GM12878 (cell line): ENCODE results near the gene MYO10. TPM values are rescaled to one million over a fixed set of nuclear protein-coding genes. Genes with fewer than 3 reads are reported as not detected.

ENCODE experiments used
- ATAC-seq: fragments of 200-7000 bp; cut with Tn5 transposase; 3 replicates; pipeline ENCODE4 v1.9.1; 2020; ENCODE audit warnings: mild to moderate bottlenecking, moderate library complexity
- BruUV-seq: library from RNA; stranded (reverse); fragments of 400-500 nt; replicated peaks from 2 replicates; lab custom pipeline; 2021; lab: Mats Ljungman, UMichigan
- CTCF ChIA-PET: fragments of 300-600 bp; sonication (Branson Sonifier 250); formaldehyde crosslinking; extraction: SDS; loops from one replicate; lab custom pipeline; 2021; ENCODE audit warnings: inconsistent platforms; lab: Yijun Ruan, JAX
- POLR2A ChIA-PET: fragments of 350-600 bp; formaldehyde crosslinking; extraction: SDS; loops from one replicate; lab custom pipeline; 2021; ENCODE audit warnings: inconsistent platforms; lab: Charles Lee
- RAD21 ChIA-PET: fragments of 300-600 bp; sonication (Branson Sonifier 250); formaldehyde crosslinking; loops from one replicate; lab custom pipeline; 2023; ENCODE audit warnings: antibody characterized with exemption; ENCODE audit not compliant: unreplicated experiment; lab: Charles Lee
- SMC1A ChIA-PET: fragments of 300-600 bp; sonication (Branson Sonifier 250); formaldehyde crosslinking; loops from one replicate; lab custom pipeline; 2023; ENCODE audit not compliant: unreplicated experiment, uncharacterized antibody; lab: Charles Lee
- DNase-seq: peaks from one replicate; pipeline ENCODE4 v3.0.0-alpha.2; 2011; ENCODE audit warnings: low read depth, low spot score
- FAIRE-seq: peaks from 3 replicates; lab custom pipeline; 2011; peaks lifted over from hg19 to GRCh38; lab: Jason Lieb, UNC
- H2AFZ ChIP-seq: 2 replicates; pipeline ENCODE4 v1.6.0; 2011; ENCODE audit warnings: low read depth, low read length, control low read depth; ENCODE audit not compliant: control insufficient read depth
- H3K27ac ChIP-seq: 2 replicates; pipeline ENCODE4 v1.5.1; 2011; ENCODE audit warnings: control low read depth; ENCODE audit not compliant: control insufficient read depth, insufficient read depth
- H3K27me3 ChIP-seq, 2 experiments: replicated peaks in 1 of 2; 2 replicates each; pipeline versions ENCODE4 v1.6.0 to v1.6.1; 2011; ENCODE audit warnings: low read length in 1 of 2; ENCODE audit not compliant: control insufficient read depth in 2 of 2, insufficient read depth in 2 of 2
- H3K36me3 ChIP-seq, 2 experiments: 2 replicates each; pipeline ENCODE4 v1.5.1; 2011; ENCODE audit warnings: low read length in 1 of 2; ENCODE audit not compliant: control insufficient read depth in 2 of 2, insufficient read depth in 2 of 2
- H3K4me1 ChIP-seq: 2 replicates; pipeline ENCODE4 v1.6.1; 2011; ENCODE audit warnings: mild to moderate bottlenecking, low read length, moderate library complexity, mixed read lengths; ENCODE audit not compliant: control insufficient read depth, insufficient read depth
- H3K4me2 ChIP-seq: 2 replicates; pipeline ENCODE4 v1.6.0; 2011; ENCODE audit warnings: control low read depth; ENCODE audit not compliant: control insufficient read depth, insufficient read depth
- H3K4me3 ChIP-seq: fragments of 200-600 bp; sonication (generic); 2 replicates; pipeline ENCODE4 v1.5.1; 2016
- H3K79me2 ChIP-seq: 2 replicates; pipeline ENCODE4 v1.6.0; 2011; ENCODE audit warnings: low read length; ENCODE audit not compliant: control insufficient read depth, insufficient read depth
- H3K9ac ChIP-seq: 2 replicates; pipeline ENCODE4 v1.8.0; 2011; ENCODE audit warnings: low read length, control low read depth, mixed read lengths; ENCODE audit not compliant: control insufficient read depth, insufficient read depth
- H3K9me3 ChIP-seq: replicated peaks from 3 replicates; pipeline ENCODE4 v1.5.1; 2011; ENCODE audit warnings: mild to moderate bottlenecking, low read length; ENCODE audit not compliant: control insufficient read depth, insufficient read depth
- H4K20me1 ChIP-seq: 2 replicates; pipeline ENCODE4 v1.6.0; 2011; ENCODE audit not compliant: control insufficient read depth, insufficient read depth
- BCL11A ChIP-seq: IDR thresholded peaks from 2 replicates; pipeline ENCODE4 v1.6.1; 2011; ENCODE audit warnings: low read depth, low read length
- CHD4 ChIP-seq: fragments of 200-600 bp; sonication (generic); IDR thresholded peaks from 2 replicates; pipeline ENCODE4 v1.6.1; 2016; ENCODE audit warnings: mild to moderate bottlenecking
- GATAD2B ChIP-seq: fragments of 450-650 bp; conservative IDR thresholded peaks from 2 replicates; pipeline ENCODE4 v1.6.1; 2017; ENCODE audit warnings: low read depth, mild to moderate bottlenecking, moderate library complexity
- HDAC2 ChIP-seq: fragments of 200-600 bp; sonication (generic); IDR thresholded peaks from 2 replicates; pipeline ENCODE4 v1.6.1; 2017
- LARP7 ChIP-seq: fragments of 450-650 bp; IDR thresholded peaks from 2 replicates; pipeline ENCODE4 v1.6.1; 2017; ENCODE audit warnings: mild to moderate bottlenecking
- MXI1 ChIP-seq: fragments of 150-350 bp; IDR thresholded peaks from 2 replicates; pipeline ENCODE4 v1.6.1; 2011; ENCODE audit warnings: low read depth, mild to moderate bottlenecking, inconsistent platforms, low read length, improper control_type of control experiment
- PML ChIP-seq: IDR thresholded peaks from 2 replicates; pipeline ENCODE4 v1.6.1; 2012; ENCODE audit warnings: low read length, inconsistent platforms
- RAD51 ChIP-seq: fragments of 450-650 bp; IDR thresholded peaks from 2 replicates; pipeline ENCODE4 v1.6.1; 2016; ENCODE audit warnings: moderate library complexity, mild to moderate bottlenecking, inconsistent platforms
- SRF ChIP-seq, 2 experiments: IDR thresholded peaks; 2 replicates each; pipeline ENCODE4 v1.6.1; 2011; ENCODE audit warnings: low read depth in 2 of 2, low read length in 2 of 2, mild to moderate bottlenecking in 1 of 2, moderate library complexity in 1 of 2
- TARDBP ChIP-seq: IDR thresholded peaks from 2 replicates; pipeline ENCODE4 v1.6.1; 2016; ENCODE audit warnings: borderline replicate concordance
- YBX1 ChIP-seq: fragments of 450-650 bp; IDR thresholded peaks from 2 replicates; pipeline ENCODE4 v1.6.1; 2016; ENCODE audit warnings: antibody characterized with exemption
- ZNF274 ChIP-seq: IDR thresholded peaks from one replicate; pipeline ENCODE4 v1.8.0; 2011; ENCODE audit not compliant: insufficient read length, insufficient read depth
- WGBS: methylation state at CpG from one replicate; pipeline ENCODE4 v1.1.6; 2016; ENCODE audit warnings: low lambda C conversion rate; ENCODE audit not compliant: insufficient replicate concordance, insufficient coverage; ENCODE audit errors: missing lambda C conversion rate; 5-methylcytosine and 5-hydroxymethylcytosine counted together
- in situ Hi-C: fragments of 300-500 bp; cut with MboI; formaldehyde crosslinking; loops from 9 replicates; pipeline ENCODE4 v1.14.3; 2018; ENCODE audit warnings: mixed read lengths
- intact Hi-C: fragments of 100-400 bp; cut with micrococcal nuclease; formaldehyde crosslinking; loops from one replicate; pipeline ENCODE4 v1.14.2; 2022; ENCODE audit not compliant: unreplicated experiment
- polyA plus RNA-seq, 11 experiments: library from polyadenylated mRNA; depleted of rRNA in 4 of 11; unstranded in 6 of 11; stranded (reverse) in 5 of 11; fragments of >200 nt; fragmentation: Nextera tagmentation in 4 of 11; fragmentation: Illumina TruSeq in 1 of 11; extraction: Ambion mirVana in 4 of 11; extraction: Trizol in 1 of 11; gene quantifications; 1 replicate in 1 of 11; 2 replicates in 10 of 11; pipeline versions ENCODE4 v1.2.1 to v1.2.3, GENCODE V29; 2011 to 2016; ENCODE audit warnings: inconsistent platforms in 2 of 11, missing spikeins in 2 of 11, low read depth in 1 of 11
- total RNA-seq, 4 experiments: library from RNA; depleted of rRNA in 3 of 4; stranded (reverse); fragments of >200 nt in 3 of 4; fragmentation: Illumina TruSeq in 1 of 4; extraction: Trizol in 1 of 4; gene quantifications; 2 replicates each; pipeline versions ENCODE4 v1.2.1 to v1.2.3, GENCODE V29; 2013 to 2021
- TF ChIP-seq, protein P1 (sequence below): fragments of 450-650 bp; IDR thresholded peaks from 2 replicates; pipeline ENCODE4 v1.6.1; 2017; ENCODE audit warnings: antibody characterized with exemption, mild to moderate bottlenecking, moderate library complexity
- TF ChIP-seq, protein P2 (sequence below): IDR thresholded peaks from 2 replicates; pipeline ENCODE4 v1.6.1; 2012; ENCODE audit warnings: low read length, inconsistent platforms
- TF ChIP-seq, protein P3 (sequence below): IDR thresholded peaks from 2 replicates; pipeline ENCODE4 v1.6.1; 2012; ENCODE audit warnings: low read depth, low read length, improper control_type of control experiment
- TF ChIP-seq, protein P4 (sequence below): IDR thresholded peaks from 2 replicates; pipeline ENCODE4 v1.6.1; 2011; ENCODE audit warnings: borderline replicate concordance, low read depth, mild to moderate bottlenecking, moderate library complexity, mixed read lengths, low read length; ENCODE audit not compliant: insufficient read depth; ENCODE audit errors: extremely low read length

Gene MYO10
- total and polyA plus RNA-seq, 10 of the 15 experiments (the other 5 are each of a cell fraction or from before 2014, with no cell fraction given) = 0.02 to 0.77 (median 0.17) TPM

DNA sequence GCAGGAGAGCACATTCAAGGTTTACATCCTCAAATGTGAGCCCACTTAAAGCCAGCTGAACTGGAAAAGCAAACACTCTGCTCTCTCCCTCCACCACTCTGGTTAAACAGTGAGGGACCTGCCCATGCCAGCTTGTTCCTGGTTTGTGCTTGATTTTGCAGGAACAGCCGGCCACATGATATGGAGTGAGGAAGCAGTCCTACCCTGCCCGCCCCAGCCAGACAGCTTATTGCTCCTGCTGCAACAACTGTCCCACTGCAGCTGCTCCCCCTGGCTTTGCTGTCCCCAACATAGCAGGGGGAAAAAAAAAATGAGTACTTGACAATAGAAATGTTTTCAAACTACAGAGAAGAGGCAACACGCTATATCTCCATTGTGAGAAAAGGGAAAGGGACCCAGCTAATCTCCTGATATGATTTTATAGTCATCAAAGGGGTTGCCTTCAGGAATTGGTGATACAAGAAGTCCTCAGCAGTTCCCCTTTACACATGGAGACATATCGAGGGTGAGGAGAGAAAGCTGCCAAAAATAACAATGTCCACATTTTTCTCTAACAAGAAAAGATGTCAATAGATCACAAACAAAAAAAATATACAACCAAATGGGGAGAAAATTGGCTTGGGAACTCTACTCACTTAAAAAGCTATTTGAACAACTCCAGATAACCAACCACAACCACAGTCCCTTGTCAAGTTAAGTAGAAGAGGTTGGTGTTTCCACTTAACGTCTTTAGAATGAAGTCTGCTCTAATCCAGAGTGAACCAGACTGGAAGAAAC, 4.6 kb downstream of the MYO10 start:
- SMC1A ChIA-PET = interaction anchor here (1.6 kb wide), 1 partner anchor 201 kb away, joined by 4 read pairs; no protein-coding TSS in a partner anchor
- RAD21 ChIA-PET = no interaction called here
- no peak overlapping the region for H3K4me3 ChIP-seq
- ATAC-seq = no peak
- no peak overlapping the region for H3K9ac ChIP-seq
- peaks cover 0 to 25% of the 10 kb centered on the region in 2 experiments; a peak in 1 of 4 replicates for H3K27me3 ChIP-seq
- CTCF ChIA-PET = interaction anchor here (1.1 kb wide), 1 partner anchor 201 kb away, joined by 3 read pairs; no protein-coding TSS in a partner anchor
- in situ Hi-C loops (loop anchor here (10.0 kb wide), 1 partner anchor 253 kb away; no protein-coding TSS in a partner anchor), intact Hi-C loops (loop anchor here (5.0 kb wide), 1 partner anchor 139 kb away; no protein-coding TSS in a partner anchor)
- no peaks in the 10 kb centered on the region for H3K4me1 ChIP-seq
- no peaks in the 10 kb centered on the region for H3K36me3 ChIP-seq
- POLR2A ChIA-PET = no interaction called here
- no peak for FAIRE-seq
- H3K4me2 ChIP-seq = no peak overlapping the region
- H3K27ac ChIP-seq = no peak overlapping the region
- no peaks in the 10 kb centered on the region for H4K20me1 ChIP-seq
- WGBS = 15% methylated on average over 5 of the region's 5 CpGs
- no peak overlapping the region for H2AFZ ChIP-seq
- no peak for DNase-seq
- BruUV-seq = no TSS peak
- no peaks in the 10 kb centered on the region for H3K79me2 ChIP-seq
- H3K9me3 ChIP-seq = no peaks in the 10 kb centered on the region; the same call in 2 of the 3 replicates
- TF ChIP-seq MXI1 (no peak), LARP7 (no peak), CHD4 (no peak), RAD51 (no peak), BCL11A (no peak), SRF (IDR thresholded peaks at IDR 0.05; ENCODE audit: low read depth in 2 of 2, low read length in 2 of 2) (no peak), PML (no peak), YBX1 (no peak), TARDBP (no peak), ZNF274 (no peak), HDAC2 (no peak), GATAD2B (no peak)
- TF ChIP-seq, protein P1, sequence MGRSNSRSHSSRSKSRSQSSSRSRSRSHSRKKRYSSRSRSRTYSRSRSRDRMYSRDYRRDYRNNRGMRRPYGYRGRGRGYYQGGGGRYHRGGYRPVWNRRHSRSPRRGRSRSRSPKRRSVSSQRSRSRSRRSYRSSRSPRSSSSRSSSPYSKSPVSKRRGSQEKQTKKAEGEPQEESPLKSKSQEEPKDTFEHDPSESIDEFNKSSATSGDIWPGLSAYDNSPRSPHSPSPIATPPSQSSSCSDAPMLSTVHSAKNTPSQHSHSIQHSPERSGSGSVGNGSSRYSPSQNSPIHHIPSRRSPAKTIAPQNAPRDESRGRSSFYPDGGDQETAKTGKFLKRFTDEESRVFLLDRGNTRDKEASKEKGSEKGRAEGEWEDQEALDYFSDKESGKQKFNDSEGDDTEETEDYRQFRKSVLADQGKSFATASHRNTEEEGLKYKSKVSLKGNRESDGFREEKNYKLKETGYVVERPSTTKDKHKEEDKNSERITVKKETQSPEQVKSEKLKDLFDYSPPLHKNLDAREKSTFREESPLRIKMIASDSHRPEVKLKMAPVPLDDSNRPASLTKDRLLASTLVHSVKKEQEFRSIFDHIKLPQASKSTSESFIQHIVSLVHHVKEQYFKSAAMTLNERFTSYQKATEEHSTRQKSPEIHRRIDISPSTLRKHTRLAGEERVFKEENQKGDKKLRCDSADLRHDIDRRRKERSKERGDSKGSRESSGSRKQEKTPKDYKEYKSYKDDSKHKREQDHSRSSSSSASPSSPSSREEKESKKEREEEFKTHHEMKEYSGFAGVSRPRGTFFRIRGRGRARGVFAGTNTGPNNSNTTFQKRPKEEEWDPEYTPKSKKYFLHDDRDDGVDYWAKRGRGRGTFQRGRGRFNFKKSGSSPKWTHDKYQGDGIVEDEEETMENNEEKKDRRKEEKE = no peak
- TF ChIP-seq, protein P2, sequence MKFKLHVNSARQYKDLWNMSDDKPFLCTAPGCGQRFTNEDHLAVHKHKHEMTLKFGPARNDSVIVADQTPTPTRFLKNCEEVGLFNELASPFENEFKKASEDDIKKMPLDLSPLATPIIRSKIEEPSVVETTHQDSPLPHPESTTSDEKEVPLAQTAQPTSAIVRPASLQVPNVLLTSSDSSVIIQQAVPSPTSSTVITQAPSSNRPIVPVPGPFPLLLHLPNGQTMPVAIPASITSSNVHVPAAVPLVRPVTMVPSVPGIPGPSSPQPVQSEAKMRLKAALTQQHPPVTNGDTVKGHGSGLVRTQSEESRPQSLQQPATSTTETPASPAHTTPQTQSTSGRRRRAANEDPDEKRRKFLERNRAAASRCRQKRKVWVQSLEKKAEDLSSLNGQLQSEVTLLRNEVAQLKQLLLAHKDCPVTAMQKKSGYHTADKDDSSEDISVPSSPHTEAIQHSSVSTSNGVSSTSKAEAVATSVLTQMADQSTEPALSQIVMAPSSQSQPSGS = no peak
- TF ChIP-seq, protein P3, sequence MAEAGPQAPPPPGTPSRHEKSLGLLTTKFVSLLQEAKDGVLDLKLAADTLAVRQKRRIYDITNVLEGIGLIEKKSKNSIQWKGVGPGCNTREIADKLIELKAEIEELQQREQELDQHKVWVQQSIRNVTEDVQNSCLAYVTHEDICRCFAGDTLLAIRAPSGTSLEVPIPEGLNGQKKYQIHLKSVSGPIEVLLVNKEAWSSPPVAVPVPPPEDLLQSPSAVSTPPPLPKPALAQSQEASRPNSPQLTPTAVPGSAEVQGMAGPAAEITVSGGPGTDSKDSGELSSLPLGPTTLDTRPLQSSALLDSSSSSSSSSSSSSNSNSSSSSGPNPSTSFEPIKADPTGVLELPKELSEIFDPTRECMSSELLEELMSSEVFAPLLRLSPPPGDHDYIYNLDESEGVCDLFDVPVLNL = no peak
- TF ChIP-seq, protein P4, sequence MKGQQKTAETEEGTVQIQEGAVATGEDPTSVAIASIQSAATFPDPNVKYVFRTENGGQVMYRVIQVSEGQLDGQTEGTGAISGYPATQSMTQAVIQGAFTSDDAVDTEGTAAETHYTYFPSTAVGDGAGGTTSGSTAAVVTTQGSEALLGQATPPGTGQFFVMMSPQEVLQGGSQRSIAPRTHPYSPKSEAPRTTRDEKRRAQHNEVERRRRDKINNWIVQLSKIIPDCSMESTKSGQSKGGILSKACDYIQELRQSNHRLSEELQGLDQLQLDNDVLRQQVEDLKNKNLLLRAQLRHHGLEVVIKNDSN = no peak
